PC-9 (cell line): Measurements from ENCODE around the gene NFKBIZ.

Experiments used
- CTCF ChIP-seq: fragments of 200-600 bp; sonication (generic); conservative IDR thresholded peaks from 2 replicates; pipeline ENCODE4 v1.6.1; 2017; ENCODE audit warnings: mixed run types, antibody characterized with exemption, mild to moderate bottlenecking, moderate library complexity
- EZH2 ChIP-seq: fragments of 200-600 bp; sonication (generic); IDR thresholded peaks from 2 replicates; pipeline ENCODE4 v1.8.0; 2017; ENCODE audit warnings: antibody characterized with exemption, low read depth

DNA sequence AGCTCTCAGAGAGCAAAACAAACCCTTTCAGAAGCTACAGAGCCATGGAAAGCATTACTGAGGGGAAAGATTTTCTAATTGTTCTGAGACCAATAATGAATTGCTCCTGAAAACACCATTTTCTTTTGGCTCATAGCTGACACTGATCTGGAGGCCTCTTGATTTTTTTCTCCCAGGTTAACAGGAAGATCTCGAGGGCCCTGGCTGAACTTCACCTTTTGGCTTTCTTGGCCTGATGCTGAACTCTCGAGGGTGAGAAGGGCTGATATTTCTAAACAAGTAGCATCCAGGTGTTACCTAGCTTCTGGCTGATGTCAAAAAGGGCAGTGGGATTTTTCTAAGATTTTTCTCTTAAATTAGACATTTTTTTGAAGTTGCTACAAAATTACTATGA is 19.9 kb upstream of the NFKBIZ start:
- TF ChIP-seq CTCF (no peak), EZH2 (no peak)
